HPDE6-E6E7 (cell line): ENCODE data around the gene TMEM200A.

Source experiments
- DNase-seq: peaks from one replicate; pipeline ENCODE4 v3.0.0; 2011; ENCODE audit warnings: missing footprints; ENCODE audit errors: extremely low spot score

The TMEM200A gene

GRCh38 chr6:130489514-130489913 lies 123.7 kb downstream of the TMEM200A start:
- no peak for DNase-seq
